GM21619 (cell line): ENCODE measurements around the gene STRN.
"Not testable (repeated sequence)": the region's sequence is repeated elsewhere in the genome, so short reads cannot be mapped to it uniquely, and the experiment has no call there.

Experiments used
- ATAC-seq: cut with Tn5 transposase; IDR thresholded peaks from one replicate; pipeline ENCODE4 v1.9.1; 2021; ENCODE audit not compliant: unreplicated experiment

STRN gene, protein sequence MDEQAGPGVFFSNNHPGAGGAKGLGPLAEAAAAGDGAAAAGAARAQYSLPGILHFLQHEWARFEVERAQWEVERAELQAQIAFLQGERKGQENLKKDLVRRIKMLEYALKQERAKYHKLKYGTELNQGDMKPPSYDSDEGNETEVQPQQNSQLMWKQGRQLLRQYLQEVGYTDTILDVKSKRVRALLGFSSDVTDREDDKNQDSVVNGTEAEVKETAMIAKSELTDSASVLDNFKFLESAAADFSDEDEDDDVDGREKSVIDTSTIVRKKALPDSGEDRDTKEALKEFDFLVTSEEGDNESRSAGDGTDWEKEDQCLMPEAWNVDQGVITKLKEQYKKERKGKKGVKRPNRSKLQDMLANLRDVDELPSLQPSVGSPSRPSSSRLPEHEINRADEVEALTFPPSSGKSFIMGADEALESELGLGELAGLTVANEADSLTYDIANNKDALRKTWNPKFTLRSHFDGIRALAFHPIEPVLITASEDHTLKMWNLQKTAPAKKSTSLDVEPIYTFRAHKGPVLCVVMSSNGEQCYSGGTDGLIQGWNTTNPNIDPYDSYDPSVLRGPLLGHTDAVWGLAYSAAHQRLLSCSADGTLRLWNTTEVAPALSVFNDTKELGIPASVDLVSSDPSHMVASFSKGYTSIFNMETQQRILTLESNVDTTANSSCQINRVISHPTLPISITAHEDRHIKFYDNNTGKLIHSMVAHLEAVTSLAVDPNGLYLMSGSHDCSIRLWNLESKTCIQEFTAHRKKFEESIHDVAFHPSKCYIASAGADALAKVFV

DNA sequence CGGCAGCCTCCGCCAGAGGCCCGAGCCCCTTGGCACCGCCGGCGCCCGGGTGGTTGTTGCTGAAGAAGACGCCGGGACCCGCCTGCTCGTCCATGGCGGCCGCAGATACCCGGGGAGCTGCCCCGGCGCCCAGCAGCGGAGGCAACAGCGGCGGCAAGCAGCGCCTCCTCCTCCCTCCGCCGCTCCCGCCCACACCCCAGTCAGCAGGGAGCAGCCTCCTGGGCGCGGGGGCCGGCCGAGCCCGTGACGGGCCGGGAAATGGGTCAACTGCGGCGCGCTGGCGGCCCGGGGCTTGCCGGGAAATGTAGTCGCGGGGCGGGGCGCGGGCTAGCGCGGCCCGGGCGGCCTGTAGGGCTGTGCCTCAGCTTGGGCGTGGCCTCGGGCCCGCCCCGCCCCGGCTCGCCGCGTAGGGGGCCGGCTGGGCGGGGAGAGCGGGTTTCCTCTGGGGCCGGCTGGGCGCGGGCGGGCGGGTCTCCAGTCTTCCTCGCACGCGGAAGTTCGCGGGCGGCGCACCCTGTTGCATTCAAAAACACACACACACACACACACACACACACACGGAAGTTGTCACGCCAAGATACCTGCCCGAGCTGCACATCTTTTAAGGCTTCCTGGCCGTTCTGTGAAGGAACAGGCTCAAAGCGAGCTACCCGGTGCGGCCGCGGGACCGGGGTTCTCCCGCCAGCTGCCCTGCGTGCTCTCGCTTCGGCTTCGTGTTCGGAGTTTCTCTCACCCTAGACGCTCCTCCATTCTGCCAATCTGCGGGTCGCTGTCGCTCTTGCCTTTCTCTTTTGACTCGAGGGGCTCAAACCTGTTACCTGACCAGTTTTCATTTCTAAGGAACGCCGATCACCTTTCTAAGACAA is at the start of gene STRN:
Gene STRN (minus strand): TSS at position 167 of the 866 bp plus-strand sequence. CDS start 73 bp downstream, at position 94.
- peak; percentile 98 for ATAC-seq

DNA sequence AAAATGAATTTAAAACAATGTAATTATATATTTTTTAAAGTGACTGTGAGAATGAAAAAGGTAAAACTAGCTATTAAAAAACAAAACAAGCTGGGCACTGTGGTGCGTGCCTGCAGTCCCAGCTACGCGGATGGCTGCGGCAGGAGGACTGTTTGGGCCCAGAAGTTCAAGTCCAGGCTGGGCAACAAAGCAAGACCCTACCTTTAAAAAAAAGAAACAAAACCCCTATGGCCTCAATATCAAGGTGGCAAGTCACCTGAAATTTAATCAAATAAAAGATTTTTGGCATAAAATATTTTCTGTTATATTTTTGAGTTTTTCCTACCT is 46.9 kb upstream of the STRN start:
- peak; percentile 14 for ATAC-seq

DNA sequence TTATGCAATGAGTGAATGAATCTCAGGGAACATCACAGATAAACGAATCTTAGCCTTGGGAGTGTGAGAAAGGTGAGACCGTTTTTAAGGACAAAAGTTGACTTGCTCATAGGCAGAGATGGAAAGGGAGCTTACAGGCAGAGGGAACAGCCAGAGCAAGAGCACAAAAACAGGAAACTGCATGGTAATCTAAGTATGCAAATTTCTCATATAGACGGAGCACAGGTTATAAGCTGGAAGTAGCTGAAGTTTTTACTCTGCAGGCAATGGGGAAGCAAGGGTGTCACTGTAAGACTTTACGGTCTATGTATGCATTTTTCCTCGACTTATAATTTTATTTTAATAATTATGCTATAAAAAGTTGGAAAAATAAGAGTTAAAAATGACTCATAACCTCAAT is 44.8 kb upstream of the STRN start:
- peak; percentile 48 for ATAC-seq

DNA sequence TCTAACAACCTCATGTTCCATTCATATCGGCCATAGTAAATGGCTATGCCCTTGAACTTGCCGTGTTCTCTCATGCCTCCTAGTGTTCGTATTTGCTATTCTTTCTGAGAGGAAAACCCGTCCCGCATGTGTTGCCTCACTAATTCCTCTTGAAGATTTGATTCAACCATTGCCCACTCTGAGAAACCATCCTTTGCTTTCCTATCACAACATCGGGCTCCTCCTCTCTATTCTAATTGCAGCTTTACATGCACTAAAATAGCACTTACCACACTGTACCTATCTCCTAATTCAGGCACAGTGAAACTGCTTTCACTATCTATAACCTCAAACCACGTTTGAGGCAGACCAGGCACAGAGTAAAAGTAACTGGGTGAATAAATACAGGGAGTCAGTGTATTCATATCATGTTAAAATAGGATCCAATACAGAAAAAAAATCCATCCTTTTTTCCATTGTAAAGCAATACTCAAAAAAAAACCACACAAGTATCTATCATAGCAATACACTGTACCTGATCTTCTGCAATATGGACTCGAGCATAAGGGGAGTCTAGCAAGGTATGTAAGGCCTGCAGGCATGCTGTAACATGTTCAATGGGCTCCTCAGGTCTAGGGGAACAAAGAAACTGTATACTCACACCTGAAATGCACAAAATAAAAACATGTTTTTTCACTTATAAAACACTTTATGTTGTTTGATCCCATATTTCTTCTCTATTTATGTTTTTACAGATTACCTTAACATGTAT is 39.0 kb upstream of the STRN start:
- peak; percentile 99 for ATAC-seq

DNA sequence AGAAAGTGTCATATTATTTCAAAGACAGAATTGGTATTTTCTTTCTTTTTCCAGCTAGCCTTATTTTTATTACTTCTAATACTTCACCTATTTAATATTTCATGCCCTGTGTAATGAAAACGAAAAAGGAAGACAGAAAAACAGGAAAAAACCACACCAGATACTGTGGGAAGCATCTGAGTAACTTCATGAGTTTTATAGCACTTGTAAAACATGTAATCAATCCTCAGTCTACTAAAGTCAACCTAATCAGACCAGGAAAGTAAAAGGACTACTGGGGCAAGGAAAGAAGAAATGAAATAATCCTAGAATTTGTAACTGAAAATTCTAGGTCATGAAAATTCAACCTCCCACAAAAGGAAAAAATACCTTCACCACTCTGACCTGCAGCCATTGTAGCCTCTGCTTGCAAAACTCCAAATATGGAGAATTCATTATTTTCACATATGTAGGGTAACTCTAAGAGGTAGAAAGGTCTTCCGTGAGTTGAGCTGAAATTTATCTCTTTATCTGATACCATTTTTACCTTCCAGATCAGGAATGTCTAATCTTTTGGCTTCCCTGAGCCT is 34.7 kb upstream of the STRN start:
- ATAC-seq, result no peak

DNA sequence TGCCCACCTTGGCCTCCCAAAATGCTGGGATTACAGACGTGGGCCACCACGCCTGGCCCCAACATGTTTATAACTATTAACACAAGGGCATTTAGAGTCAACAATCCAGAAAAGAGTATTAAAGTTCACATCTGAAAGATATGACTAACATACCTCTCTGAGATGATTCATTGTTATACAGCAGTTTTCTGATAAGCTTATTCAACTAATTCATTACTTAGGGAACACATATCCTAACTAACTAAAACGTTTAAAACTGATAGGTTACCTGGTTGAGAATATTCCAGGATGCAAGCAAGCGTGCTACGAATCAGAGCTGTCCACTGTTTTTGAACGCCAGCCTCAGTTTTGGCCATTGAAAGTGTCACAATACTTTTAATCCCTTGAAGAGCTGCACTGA is 34.0 kb upstream of the STRN start:
- no peak for ATAC-seq

DNA sequence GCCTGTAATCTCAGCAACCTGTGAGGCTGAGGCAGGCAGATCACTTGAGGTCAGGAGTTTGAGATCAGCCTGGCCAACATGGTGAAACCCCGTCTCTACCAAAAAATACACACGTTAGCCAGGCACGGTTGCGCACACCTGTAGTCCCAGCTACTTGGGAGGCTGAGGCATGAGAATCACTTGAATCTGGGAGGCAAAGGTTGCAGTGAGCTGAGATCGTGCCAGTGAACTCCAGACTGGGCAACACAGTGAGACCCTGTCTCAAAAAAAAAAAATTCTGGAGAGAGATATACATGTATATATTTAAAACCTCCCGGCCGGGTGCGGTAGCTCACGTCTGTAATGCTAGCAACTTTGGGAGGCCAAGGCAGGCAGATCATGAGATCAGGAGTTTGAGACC is 33.1 kb upstream of the STRN start:
- ATAC-seq, result not testable (repeated sequence)

DNA sequence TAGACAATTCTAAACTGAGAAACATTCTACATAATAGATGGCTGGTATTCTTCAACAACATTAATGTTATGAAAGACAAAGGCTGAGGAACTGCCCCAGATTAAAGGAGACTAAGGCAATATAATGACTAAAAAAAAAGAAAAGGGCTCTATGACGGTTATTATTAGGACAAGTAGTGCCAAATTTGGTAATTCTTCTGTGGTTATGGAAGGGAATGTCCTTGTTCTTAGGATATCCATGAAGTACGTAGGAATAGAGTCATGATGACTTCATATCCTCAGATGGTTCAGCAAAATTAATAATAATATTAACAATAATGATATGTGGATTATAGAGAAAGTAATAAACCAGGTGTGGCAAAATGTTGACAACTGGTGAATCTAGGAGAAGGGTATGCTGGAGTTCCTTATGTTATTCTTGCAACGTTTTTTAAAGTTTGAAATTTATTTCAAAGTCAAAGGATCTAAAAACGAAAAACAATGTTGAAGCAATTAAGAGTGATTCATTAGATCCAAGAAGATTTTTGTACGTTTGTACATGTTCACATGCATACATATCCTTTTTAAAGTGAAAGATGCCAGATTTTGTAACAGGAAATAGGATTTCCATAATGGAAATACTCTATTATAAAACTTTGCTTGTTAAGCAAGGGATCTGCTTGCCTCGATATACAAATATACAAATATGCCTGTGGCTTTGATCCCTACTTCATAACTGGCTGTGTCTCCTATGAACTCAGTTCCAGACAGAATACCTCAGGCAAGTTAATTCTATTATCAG is 27.7 kb upstream of the STRN start:
- ATAC-seq, result no peak

DNA sequence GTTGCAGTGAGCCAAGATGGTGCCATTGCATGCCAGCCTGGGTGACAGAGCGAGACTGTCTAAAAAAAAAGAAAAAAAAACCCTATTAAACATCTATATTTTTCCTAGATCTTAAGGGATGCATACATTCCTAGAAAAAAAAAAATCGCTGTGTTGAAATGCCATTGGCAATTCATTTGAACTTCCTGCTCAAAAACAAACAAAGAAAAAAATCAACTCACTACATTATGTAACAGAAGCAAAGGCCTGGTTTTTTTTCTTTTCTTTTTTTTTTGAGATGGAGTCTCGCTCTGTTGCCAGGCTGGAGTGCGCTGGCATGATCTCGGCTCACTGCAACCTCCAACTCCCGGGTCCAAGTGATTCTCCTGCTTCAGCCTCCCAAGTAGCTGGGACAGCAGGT is 21.7 kb upstream of the STRN start:
- ATAC-seq, result no peak

DNA sequence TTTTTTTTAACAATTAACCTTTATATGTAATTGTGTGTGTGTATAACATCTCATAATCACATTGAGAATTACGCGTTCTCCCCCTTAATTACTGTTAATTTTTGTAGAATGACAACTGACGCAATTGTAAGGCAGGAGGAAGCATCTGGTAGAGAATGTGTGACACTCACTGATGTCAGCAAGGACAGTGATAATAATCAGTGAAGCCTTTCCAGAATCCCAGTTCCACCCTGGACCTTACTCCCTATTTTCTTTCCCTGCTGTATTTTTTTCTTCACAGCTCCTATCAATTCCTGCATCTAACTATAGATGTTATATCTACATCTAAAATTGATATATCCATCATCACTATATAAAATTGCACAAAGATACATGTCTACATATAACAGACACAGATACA is 16.1 kb upstream of the STRN start:
- ATAC-seq, result no peak

DNA sequence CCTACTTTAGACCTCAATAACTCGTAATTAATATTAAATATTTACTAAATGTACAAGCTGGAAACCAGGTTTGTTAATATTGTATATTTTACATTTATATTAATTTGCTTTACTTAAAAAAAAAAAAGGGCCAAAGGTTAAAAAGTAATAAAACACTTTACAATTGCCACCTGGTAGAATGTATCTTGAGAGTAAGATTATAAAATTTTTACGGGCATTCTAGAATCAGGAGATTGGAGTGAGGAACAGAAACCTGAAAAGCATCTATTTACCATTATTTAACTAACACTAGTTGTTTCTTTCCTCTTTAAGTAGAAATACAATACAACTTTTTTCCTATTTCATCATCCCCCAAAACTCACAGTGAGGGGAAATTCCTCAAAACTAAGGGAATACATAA is 15.6 kb upstream of the STRN start:
- ATAC-seq, result no peak

DNA sequence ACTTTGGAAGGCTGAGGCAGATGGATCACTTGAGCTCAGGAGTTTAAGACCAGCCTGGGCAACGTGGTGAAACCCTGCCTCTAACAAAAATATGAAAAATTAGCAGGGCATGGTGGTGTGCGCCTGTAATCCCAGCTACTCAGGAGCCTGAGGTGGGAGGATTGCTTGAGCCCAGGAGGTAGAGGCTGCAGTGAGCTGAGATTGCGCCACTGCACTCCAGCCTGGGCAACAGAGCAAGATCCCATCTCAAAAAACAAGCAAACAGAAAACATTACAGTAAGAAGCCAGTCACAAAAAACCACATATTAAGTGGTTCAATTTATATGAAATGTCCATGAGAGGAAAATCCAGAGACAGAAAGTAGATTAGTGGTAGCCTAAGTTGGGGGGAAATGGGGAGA is 12.7 kb upstream of the STRN start:
- not testable (repeated sequence) for ATAC-seq

DNA sequence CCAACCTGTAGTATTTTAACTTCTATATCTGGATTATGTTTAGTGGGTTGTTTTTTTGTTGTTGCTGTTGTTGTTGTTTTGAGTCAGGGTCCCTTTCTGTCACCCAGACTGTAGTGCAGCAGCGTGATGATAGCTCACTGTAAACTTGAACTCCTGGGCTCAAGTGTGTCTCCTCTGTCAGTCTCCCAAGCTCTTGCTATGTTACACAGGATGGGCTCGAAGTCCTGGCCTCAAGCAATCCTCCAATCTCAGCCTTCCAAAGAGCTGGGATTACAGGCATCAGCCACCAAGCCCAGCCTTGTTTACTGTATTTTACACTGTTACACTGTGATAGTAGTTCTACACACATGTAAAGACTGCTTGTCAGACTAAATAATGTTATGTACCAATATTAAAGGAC is 9.7 kb upstream of the STRN start:
- ATAC-seq, result no peak

DNA sequence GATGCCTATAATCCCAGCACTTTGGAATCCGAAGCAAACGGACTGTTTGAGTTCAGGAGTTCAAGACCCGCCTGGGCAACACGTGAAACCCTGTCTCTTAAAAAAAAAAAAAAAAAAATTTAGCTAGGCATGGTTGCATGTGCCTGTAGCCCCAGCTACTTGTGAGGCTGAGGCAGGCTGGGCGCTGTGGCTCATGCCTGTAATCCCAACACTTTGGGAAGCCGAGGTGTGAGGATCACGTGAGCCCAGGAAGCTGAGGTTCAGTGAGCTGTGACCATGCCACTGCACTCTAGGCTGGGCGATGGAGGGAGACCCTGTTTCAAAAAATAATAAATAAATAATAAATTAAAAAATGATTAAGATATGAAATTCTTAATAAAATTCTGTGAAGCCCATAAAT is 9.0 kb upstream of the STRN start:
- ATAC-seq, result no peak

DNA sequence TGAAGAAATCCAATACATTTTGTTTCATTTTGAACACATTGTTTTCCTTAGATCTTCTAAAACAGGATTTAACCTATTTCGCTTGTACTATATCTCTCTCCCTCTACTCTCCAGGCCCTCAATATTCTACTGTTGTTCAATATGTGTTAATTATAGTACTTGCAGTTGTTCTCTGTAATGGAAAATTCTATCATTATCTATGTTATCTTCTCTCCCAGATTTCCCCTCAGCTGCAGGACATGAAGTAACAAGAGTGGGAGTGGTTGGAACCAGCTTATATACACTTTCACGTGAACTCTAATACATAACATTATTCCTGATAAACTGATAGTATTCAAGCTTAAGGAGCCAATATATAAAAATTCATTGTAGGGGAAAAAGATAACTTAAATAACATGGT is 7.0 kb upstream of the STRN start:
- no peak for ATAC-seq

DNA sequence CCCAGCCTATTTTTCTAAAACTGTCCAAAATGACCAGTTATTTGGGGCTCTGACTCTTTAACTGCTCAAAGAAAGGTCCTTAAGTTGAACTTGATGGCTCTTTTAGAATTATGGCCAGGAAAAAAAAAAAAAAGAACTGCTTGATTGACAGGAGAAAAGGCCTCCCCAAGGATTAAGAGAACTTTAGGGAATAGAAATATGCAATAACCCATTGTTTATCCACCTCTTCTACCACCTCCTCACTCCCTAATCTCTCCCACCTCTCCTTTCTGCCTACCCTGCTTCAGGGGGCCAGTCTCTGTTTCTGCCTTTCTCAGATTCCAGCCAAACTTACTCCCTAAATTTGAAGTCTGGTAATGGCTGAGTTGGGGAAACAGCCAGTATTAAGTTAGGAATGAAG is 5.7 kb upstream of the STRN start:
- no peak for ATAC-seq

DNA sequence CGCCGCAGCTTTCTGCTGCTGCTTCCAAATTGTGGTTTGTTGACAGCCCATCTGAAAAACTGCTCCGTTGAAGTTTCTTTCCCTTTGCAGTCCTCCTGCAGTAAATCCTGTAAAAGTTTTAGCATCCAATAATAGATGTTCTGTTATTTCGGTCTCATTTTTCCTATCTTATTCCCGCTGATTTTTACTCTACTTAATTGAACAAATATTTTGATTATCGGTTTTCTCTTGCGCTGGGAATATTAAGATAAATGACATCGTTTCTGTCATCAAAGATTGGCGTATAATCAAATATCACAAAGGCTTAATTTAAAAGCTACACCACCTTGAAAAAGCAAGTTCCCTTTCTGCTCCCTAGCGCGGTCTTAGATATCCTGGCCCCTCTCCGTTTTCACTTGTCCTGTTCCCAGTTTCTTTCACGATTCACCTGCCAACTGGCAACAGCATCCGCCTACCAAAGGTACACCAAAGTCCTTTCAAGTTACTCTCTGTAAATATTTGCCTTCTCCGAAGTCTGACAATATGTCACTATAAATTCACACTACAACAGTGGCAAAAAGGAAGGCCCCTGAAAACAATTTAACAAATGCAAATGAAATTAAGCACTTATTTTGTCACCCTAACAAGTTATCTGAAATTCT is 1.0 kb upstream of the STRN start:
- ATAC-seq, result no peak

DNA sequence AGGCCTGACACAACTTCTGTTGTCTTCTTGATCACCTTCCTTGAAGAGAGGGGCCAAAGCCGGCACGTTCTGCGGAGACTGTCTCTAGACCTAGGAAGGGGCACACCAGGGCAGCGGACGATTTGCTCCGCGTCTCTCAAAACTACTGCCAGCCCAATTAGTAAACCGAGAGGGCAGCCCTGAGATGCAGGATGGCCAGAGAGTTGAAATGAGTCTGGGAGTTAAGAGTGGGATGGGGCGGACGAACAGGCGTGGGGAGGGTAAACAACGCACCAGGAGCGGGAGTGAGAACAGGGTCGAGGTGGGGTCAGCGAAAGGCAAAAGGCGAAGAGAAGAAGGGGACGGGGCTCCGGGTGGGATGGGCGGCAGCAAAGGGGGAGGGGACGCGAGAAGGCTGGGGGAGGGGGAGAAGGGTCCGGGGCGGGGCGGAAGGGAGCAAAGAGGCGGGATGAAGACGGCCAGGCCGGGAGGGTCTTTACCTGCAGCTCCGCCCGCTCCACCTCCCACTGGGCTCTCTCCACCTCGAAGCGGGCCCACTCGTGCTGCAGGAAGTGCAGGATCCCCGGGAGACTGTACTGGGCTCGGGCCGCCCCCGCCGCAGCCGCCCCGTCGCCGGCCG is 476 bp downstream of the STRN start:
- ATAC-seq, result peak; percentile 27

DNA sequence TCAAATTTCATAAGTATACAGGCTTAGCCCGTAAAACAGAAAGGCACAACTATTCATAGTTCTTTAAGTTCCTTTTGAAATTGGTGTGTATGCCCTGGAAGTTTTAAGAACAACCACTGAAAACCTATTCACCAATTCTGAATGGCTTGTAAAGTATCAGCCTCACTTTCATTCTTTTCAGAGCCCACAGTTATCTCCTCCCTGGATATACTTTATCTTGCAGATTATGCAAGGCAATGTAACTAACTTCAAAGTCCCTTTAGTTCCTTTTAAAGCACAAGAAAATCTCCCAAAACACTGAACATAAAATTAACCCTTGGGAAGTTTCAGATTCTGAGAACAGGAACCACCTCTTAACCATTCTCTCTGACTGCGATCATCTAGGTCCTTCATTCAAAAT is 1.1 kb downstream of the STRN start:
- no peak for ATAC-seq
